HG02870 (cell line): ENCODE results near the gene GSK3B.

Experiments used
- ATAC-seq: cut with Tn5 transposase; IDR thresholded peaks from one replicate; pipeline ENCODE4 v1.9.1; 2021; ENCODE audit warnings: mild to moderate bottlenecking, moderate library complexity; ENCODE audit not compliant: unreplicated experiment

GSK3B gene

GRCh38 chr3:120098710-120099109, 4.5 kb upstream of the GSK3B start:
- no peak for ATAC-seq

GRCh38 chr3:120095979-120096426, 1.8 kb upstream of the GSK3B start:
- no peak for ATAC-seq

GRCh38 chr3:120095226-120095978, 1.2 kb upstream of the GSK3B start:
- ATAC-seq, result peak; percentile 38

GRCh38 chr3:120094776-120095225, 554 bp upstream of the GSK3B start:
- ATAC-seq, result peak; percentile 66

GRCh38 chr3:120093119-120093910, 932 bp downstream of the GSK3B start:
- no peak for ATAC-seq

GRCh38 chr3:120092474-120092873, 1.8 kb downstream of the GSK3B start:
- no peak for ATAC-seq

- ATAC-seq, result no peak
Observed at GRCh38 chr3:120090422-120090821, 3.8 kb downstream of the GSK3B start.

- no peak for ATAC-seq
Observed at GRCh38 chr3:120089089-120089488, 5.2 kb downstream of the GSK3B start.

GRCh38 chr3:120088622-120089021, 5.6 kb downstream of the GSK3B start:
- no peak for ATAC-seq

GRCh38 chr3:120081719-120082118, 12.5 kb downstream of the GSK3B start:
- ATAC-seq, result peak; percentile 72

GRCh38 chr3:120080836-120081235, 13.4 kb downstream of the GSK3B start:
- ATAC-seq, result no peak

GRCh38 chr3:120077731-120078130, 16.5 kb downstream of the GSK3B start:
- ATAC-seq, result no peak

GRCh38 chr3:120072867-120073525, 21.3 kb downstream of the GSK3B start:
- no peak for ATAC-seq

- no peak for ATAC-seq
Observed at GRCh38 chr3:120071259-120071658, 23.0 kb downstream of the GSK3B start.

- ATAC-seq, result no peak
Observed at GRCh38 chr3:120070263-120070981, 23.8 kb downstream of the GSK3B start.

- no peak for ATAC-seq
Observed at GRCh38 chr3:120067083-120067482, 27.2 kb downstream of the GSK3B start.

- ATAC-seq, result no peak
Observed at GRCh38 chr3:120066634-120067033, 27.6 kb downstream of the GSK3B start.

- no peak for ATAC-seq
Observed at GRCh38 chr3:120064641-120065040, 29.6 kb downstream of the GSK3B start.

GRCh38 chr3:120062474-120062873, 31.8 kb downstream of the GSK3B start:
- no peak for ATAC-seq

GRCh38 chr3:120059081-120059864, 35.0 kb downstream of the GSK3B start:
- no peak for ATAC-seq
